Spleen (tissue), 11 donors: ENCODE measurements around the gene RAD51B. TPM values are rescaled to one million over a fixed set of nuclear protein-coding genes. Genes with fewer than 3 reads are reported as not detected.
A peak's percentile ranks its signal among the peaks of the same experiment; 100 is the strongest.

Experiments
- DNase-seq: peaks from one replicate; pipeline ENCODE4 v3.0.0-alpha.2; 2020
- H3K27ac ChIP-seq, 8 donors: fragments of 200-600 bp; sonication (generic) in 7 of 8; 1 replicate in 4 of 8; 2 replicates in 4 of 8; pipeline versions ENCODE4 v1.5.0 to v1.8.0; 2016 to 2021; ENCODE audit warnings: inconsistent platforms in 4 of 8, mild to moderate bottlenecking in 4 of 8, moderate library complexity in 1 of 8
- H3K27me3 ChIP-seq, 7 donors: fragments of 200-600 bp; sonication (generic) in 6 of 7; replicated peaks in 1 of 7; 1 replicate in 4 of 7; 2 replicates in 3 of 7; pipeline versions ENCODE4 v1.5.0 to v1.8.0; 2016 to 2021; ENCODE audit warnings: inconsistent platforms in 3 of 7, mild to moderate bottlenecking in 1 of 7
- H3K36me3 ChIP-seq, 6 donors: fragments of 200-600 bp; sonication (generic) in 5 of 6; 1 replicate in 4 of 6; 2 replicates in 2 of 6; pipeline versions ENCODE4 v1.5.0 to v1.8.0; 2016 to 2021; ENCODE audit warnings: inconsistent platforms in 2 of 6
- H3K4me1 ChIP-seq, 6 donors: fragments of 200-600 bp; sonication (generic) in 5 of 6; 1 replicate in 3 of 6; 2 replicates in 3 of 6; pipeline versions ENCODE4 v1.5.0 to v1.8.0; 2016 to 2021; ENCODE audit warnings: inconsistent platforms in 3 of 6
- H3K4me3 ChIP-seq, 8 donors: fragments of 200-600 bp; sonication (generic) in 7 of 8; 1 replicate in 4 of 8; 2 replicates in 4 of 8; pipeline versions ENCODE4 v1.5.0 to v1.8.0; 2016 to 2021; ENCODE audit warnings: inconsistent platforms in 4 of 8, mild to moderate bottlenecking in 4 of 8, moderate library complexity in 2 of 8
- H3K9me3 ChIP-seq, 8 donors: fragments of 200-600 bp; sonication (generic) in 7 of 8; 1 replicate in 4 of 8; 2 replicates in 4 of 8; pipeline versions ENCODE4 v1.5.0 to v1.8.0; 2016 to 2021; ENCODE audit warnings: inconsistent platforms in 4 of 8
- POLR2A ChIP-seq, 3 donors: fragments of 450-650 bp; IDR thresholded peaks; one replicate each; pipeline ENCODE4 v1.5.1; 2017; ENCODE audit warnings: antibody characterized with exemption in 3 of 3, mild to moderate bottlenecking in 1 of 3
- POLR2AphosphoS5 ChIP-seq, 3 donors: sonication (generic); formaldehyde crosslinking; IDR thresholded peaks; one replicate each; pipeline ENCODE4 v1.5.1; 2017; ENCODE audit warnings: antibody characterized with exemption in 3 of 3
- WGBS, 5 donors: extraction: QIAGEN DNeasy Blood & Tissue Kit in 3 of 5; methylation state at CpG; one replicate each; pipeline versions ENCODE4 v1.1.5 to v1.1.7; 2013 to 2018; 5-methylcytosine and 5-hydroxymethylcytosine counted together
- intact Hi-C: fragments of 100-400 bp; cut with DNase I; formaldehyde crosslinking; loops from one replicate; pipeline ENCODE4 v1.15.0; 2023; ENCODE audit warnings: low total_unique reads
- polyA plus RNA-seq, 3 donors: library from polyadenylated mRNA; stranded (reverse); fragments of 200-250 nt; gene quantifications; one replicate each; pipeline ENCODE4 v1.2.1, GENCODE V29; 2013
- total RNA-seq, 7 donors: library from RNA; depleted of rRNA in 3 of 7; stranded (reverse); fragments of >200 nt in 3 of 7; fragmentation: NEBNext Ultra II Directional in 4 of 7; extraction: Animal tissue kit (Norgen Biotek cat#: 25700) in 4 of 7; gene quantifications; one replicate each; pipeline versions ENCODE4 v1.1.0 to v1.2.1, GENCODE V29; 2016 to 2021
- TF ChIP-seq, protein P1 (sequence below), 11 experiments: fragments of 200-600 bp in 7 of 11; fragments of 450-650 bp in 4 of 11; sonication (generic) in 4 of 11; IDR thresholded peaks in 8 of 11; conservative IDR thresholded peaks in 3 of 11; 1 replicate in 7 of 11; 2 replicates in 4 of 11; pipeline versions ENCODE4 v1.4.0 to v1.8.0; 2016 to 2021; ENCODE audit warnings: antibody characterized with exemption in 11 of 11, inconsistent platforms in 4 of 11, mild to moderate bottlenecking in 1 of 11
- donor health status: healthy with polysubstance abuse.
- donor health status: DM: no; HTN: no; CAD: no; lungs with moderate emphysema.
- donor health status: DM: no; HTN: no; CAD: no.
- donor health status: Bipolar disorder and iron deficiency.
- donor health status: healthy.
- donor health status: DM: no; HTN: no; CAD: no.
- donor health status: DM: yes; HTN: yes; CAD: no.

RAD51B gene
- total and polyA plus RNA-seq, 10 donors, result 4.2 to 43.7 (median 29.8) TPM

DNA sequence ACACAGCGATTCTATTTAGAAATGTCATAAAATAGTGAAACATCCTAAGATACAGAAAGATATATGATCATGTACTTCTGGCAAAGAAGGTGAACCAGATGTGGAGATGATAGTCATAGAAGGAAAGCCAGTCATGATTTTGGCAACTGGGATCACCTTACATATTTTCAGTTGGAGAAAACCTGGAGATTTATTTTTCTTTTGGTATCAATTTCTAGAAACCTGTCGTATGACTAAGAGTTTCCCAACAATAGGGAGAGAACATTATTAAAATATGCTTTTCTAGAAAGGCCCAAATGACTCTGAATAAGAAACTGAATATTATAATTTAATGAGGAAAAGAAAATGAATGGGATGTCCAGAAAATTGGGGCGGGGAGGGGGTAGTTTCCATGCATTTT lies 576.9 kb downstream of the RAD51B start:
- intact Hi-C loops, result no loop called here
- Histone ChIP-seq H3K9me3 (no peaks in the 10 kb centered on the region), H3K36me3 (no peaks in the 10 kb centered on the region), H3K27me3 (no peaks in the 10 kb centered on the region), H3K4me1 (peaks cover 34 to 100% (median 74%) of the 10 kb centered on the region in 6 donors), H3K4me3 (no peak overlapping the region), H3K27ac (peak overlapping the region in 6 of 8 donors; percentile 66 to 85 (median 78))
- WGBS, 5 donors, result 86 to 97% (median 91%) methylated on average over 3 of the region's 3 CpGs
- no peak for TF ChIP-seq POLR2A (IDR thresholded peaks at IDR 0.05)
- TF ChIP-seq POLR2AphosphoS5 (IDR thresholded peaks at IDR 0.05), result no peak
- TF ChIP-seq, protein P1, sequence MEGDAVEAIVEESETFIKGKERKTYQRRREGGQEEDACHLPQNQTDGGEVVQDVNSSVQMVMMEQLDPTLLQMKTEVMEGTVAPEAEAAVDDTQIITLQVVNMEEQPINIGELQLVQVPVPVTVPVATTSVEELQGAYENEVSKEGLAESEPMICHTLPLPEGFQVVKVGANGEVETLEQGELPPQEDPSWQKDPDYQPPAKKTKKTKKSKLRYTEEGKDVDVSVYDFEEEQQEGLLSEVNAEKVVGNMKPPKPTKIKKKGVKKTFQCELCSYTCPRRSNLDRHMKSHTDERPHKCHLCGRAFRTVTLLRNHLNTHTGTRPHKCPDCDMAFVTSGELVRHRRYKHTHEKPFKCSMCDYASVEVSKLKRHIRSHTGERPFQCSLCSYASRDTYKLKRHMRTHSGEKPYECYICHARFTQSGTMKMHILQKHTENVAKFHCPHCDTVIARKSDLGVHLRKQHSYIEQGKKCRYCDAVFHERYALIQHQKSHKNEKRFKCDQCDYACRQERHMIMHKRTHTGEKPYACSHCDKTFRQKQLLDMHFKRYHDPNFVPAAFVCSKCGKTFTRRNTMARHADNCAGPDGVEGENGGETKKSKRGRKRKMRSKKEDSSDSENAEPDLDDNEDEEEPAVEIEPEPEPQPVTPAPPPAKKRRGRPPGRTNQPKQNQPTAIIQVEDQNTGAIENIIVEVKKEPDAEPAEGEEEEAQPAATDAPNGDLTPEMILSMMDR (IDR thresholded peaks at IDR 0.05 in 8 of 11, conservative IDR thresholded peaks at IDR 0.05 in 3 of 11), result no peak
- DNase-seq, result no peak

DNA sequence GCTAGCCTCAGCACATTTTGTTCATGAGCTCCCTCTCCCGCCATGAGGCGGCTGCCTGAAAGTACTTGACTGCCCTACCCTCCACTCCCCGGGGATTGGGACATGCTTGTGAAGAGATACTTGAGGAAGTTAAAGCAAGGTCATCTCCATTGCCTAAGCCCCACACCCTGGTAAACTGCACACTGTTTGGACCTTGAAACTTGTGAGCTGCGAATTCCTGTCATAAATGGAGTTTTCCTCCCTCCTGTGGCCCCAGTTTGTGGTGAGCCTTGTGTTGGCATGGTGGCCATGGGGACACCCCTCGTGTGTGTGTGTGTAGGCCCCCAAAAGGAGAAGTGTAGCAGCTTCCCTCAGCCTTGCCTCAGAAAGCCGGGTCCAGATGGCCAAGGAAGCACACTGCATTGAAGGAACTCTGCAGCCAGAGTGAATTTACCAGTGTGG lies 577.8 kb downstream of the RAD51B start:
- Histone ChIP-seq H3K9me3 (no peaks in the 10 kb centered on the region), H3K4me1 (peaks cover 40 to 100% (median 78%) of the 10 kb centered on the region in 6 donors), H3K36me3 (no peaks in the 10 kb centered on the region), H3K27ac (peak overlapping the region; percentile 40 to 85 (median 76)), H3K27me3 (no peaks in the 10 kb centered on the region), H3K4me3 (peak overlapping the region in 1 of 8 donors; percentile 6)
- peak; percentile 84 for DNase-seq
- WGBS, 5 donors, result 12 to 33% (median 23%) methylated on average over 6 of the region's 6 CpGs
- TF ChIP-seq POLR2A (IDR thresholded peaks at IDR 0.05) (no peak), POLR2AphosphoS5 (IDR thresholded peaks at IDR 0.05) (peak in 2 of 3 donors; percentile 66 to 80)
- TF ChIP-seq, protein P1 (IDR thresholded peaks at IDR 0.05 in 8 of 11, conservative IDR thresholded peaks at IDR 0.05 in 3 of 11), result peak in 2 of 11 experiments; percentile 18 to 27
- intact Hi-C loops, result no loop called here

DNA sequence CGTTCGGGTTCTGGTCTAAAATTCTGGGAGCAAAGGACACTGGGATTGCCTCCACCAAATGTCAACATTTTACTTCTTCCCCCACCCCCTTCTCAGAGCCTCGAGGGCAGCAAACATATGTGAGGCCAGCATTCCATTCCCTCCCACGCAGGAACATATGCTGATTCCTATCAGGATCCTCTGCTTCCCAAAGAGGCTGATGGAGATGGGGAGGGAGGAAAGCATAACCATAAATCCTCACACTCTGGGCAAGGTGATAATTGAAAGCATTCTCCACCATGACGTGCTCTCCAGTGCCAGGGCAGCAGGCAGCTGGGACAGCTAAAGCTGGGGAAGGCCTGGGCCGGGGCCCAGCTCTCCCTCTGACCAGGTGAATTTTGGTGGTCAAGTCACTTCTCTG lies 578.2 kb downstream of the RAD51B start:
- peak overlapping the region in 1 of 8 donors; percentile 6 for H3K4me3 ChIP-seq
- intact Hi-C loops, result no loop called here
- TF ChIP-seq, protein P1 (IDR thresholded peaks at IDR 0.05 in 8 of 11, conservative IDR thresholded peaks at IDR 0.05 in 3 of 11), result no peak
- TF ChIP-seq POLR2A (IDR thresholded peaks at IDR 0.05) (no peak), POLR2AphosphoS5 (IDR thresholded peaks at IDR 0.05) (no peak)
- peak overlapping the region; percentile 40 to 85 (median 76) for H3K27ac ChIP-seq
- peak; percentile 74 for DNase-seq
- H3K4me1 ChIP-seq, result peaks cover 44 to 100% (median 78%) of the 10 kb centered on the region in 6 donors
- H3K9me3 ChIP-seq, result no peaks in the 10 kb centered on the region
- no peaks in the 10 kb centered on the region for H3K36me3 ChIP-seq
- H3K27me3 ChIP-seq, result no peaks in the 10 kb centered on the region
- WGBS, 5 donors, result 53 to 58% (median 54%) methylated on average over 6 of the region's 6 CpGs

DNA sequence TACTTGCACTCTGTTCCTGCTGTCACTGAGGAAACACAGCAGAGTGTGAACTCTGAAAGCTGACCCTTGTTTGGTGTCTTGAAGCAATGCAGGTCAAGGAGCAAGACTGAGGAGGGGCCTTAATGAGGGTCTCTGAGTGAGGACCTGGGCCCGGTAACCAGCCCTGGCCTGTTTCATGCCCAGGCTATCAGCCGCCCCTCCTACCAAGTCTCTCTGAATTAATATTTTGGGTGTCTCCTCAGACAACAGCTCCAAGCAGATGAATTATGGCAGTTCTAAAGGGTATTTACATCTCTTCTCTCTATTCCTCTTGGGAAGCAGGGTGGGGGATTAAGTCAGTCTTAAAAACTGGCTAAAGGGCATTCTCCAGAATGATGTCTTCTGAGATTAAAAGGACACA lies 578.8 kb downstream of the RAD51B start:
- no peaks in the 10 kb centered on the region for H3K36me3 ChIP-seq
- no peaks in the 10 kb centered on the region for H3K9me3 ChIP-seq
- TF ChIP-seq POLR2A (IDR thresholded peaks at IDR 0.05) (no peak), POLR2AphosphoS5 (IDR thresholded peaks at IDR 0.05) (no peak)
- TF ChIP-seq, protein P1 (IDR thresholded peaks at IDR 0.05 in 8 of 11, conservative IDR thresholded peaks at IDR 0.05 in 3 of 11), result no peak
- DNase-seq, result no peak
- H3K27me3 ChIP-seq, result no peaks in the 10 kb centered on the region
- peak overlapping the region; percentile 40 to 85 (median 76) for H3K27ac ChIP-seq
- H3K4me1 ChIP-seq, result peaks cover 49 to 100% (median 78%) of the 10 kb centered on the region in 6 donors
- intact Hi-C loops, result no loop called here
- 95 to 100% (median 96%) methylated on average over 2 of the region's 2 CpGs for WGBS, 5 donors
- H3K4me3 ChIP-seq, result peak overlapping the region in 1 of 8 donors; percentile 6
